HepG2 (cell line): ENCODE results near the gene PLIN5. TPM values are rescaled to one million over a fixed set of nuclear protein-coding genes. Genes with fewer than 3 reads are reported as not detected.

Source experiments
- ATAC-seq: fragments of 200-7000 bp; cut with Tn5 transposase; 3 replicates; pipeline ENCODE4 v1.9.1; 2020; ENCODE audit warnings: mild to moderate bottlenecking, moderate library complexity
- BruUV-seq: library from RNA; stranded (reverse); fragments of 400-500 nt; replicated peaks from 2 replicates; lab custom pipeline; 2021; lab: Mats Ljungman, UMichigan
- CTCF ChIA-PET: fragments of 300-600 bp; formaldehyde crosslinking; extraction: SDS; loops from one replicate; lab custom pipeline; 2021; ENCODE audit warnings: low total read pairs, inconsistent platforms, low intra/inter-chr PET ratio; lab: Yijun Ruan, JAX
- POLR2A ChIA-PET: fragments of 350-600 bp; sonication (Branson Sonifier 250); formaldehyde crosslinking; loops from one replicate; lab custom pipeline; 2020; ENCODE audit warnings: antibody characterized with exemption, inconsistent platforms; lab: Yijun Ruan, JAX
- DNase-seq: peaks from one replicate; pipeline ENCODE4 v3.0.0-alpha.2; 2015; ENCODE audit warnings: low spot score
- FAIRE-seq: peaks from 3 replicates; lab custom pipeline; 2011; peaks lifted over from hg19 to GRCh38; lab: Jason Lieb, UNC
- H2AFZ ChIP-seq: one replicate; pipeline ENCODE4 v1.6.1; 2011; ENCODE audit warnings: low read length, inconsistent platforms
- H3K27ac ChIP-seq: fragments of 300-600 bp; 3 replicates; pipeline ENCODE4 v1.8.0; 2011; ENCODE audit warnings: mixed run types, mild to moderate bottlenecking, mixed read lengths, low read length, inconsistent platforms; ENCODE audit not compliant: insufficient read depth; ENCODE audit errors: extremely low read length
- H3K27me3 ChIP-seq, 2 experiments: fragments of 200-600 bp in 1 of 2; 2 replicates in 1 of 2; 3 replicates in 1 of 2; pipeline versions ENCODE4 v1.6.0 to v1.8.0; 2011; ENCODE audit warnings: low read length in 2 of 2, mild to moderate bottlenecking in 2 of 2, moderate library complexity in 2 of 2, inconsistent platforms in 1 of 2; ENCODE audit not compliant: insufficient read depth in 2 of 2, control insufficient read depth in 1 of 2
- H3K36me3 ChIP-seq, 2 experiments: fragments of 200-600 bp in 1 of 2; replicated peaks in 1 of 2; 2 replicates in 1 of 2; 3 replicates in 1 of 2; pipeline versions ENCODE4 v1.5.1 to v1.8.0; 2011; ENCODE audit warnings: low read length in 2 of 2, inconsistent platforms in 1 of 2; ENCODE audit not compliant: insufficient read depth in 2 of 2, control insufficient read depth in 1 of 2
- H3K4me1 ChIP-seq: 2 replicates; pipeline ENCODE4 v1.5.1; 2012; ENCODE audit warnings: low read length, inconsistent platforms; ENCODE audit not compliant: insufficient read depth
- H3K4me2 ChIP-seq: 2 replicates; pipeline ENCODE4 v1.6.0; 2011; ENCODE audit warnings: low read depth, low read length, inconsistent platforms
- H3K4me3 ChIP-seq, 3 experiments: fragments of 200-600 bp in 1 of 3; sonication (generic), shearing (Covaris generic) in 1 of 3; replicated peaks in 1 of 3; 2 replicates each; pipeline ENCODE4 v1.5.1; 2011 to 2016; ENCODE audit warnings: low read length in 3 of 3, inconsistent platforms in 2 of 3, low read depth in 2 of 3, mild to moderate bottlenecking in 2 of 3, control low read depth in 1 of 3, mixed read lengths in 1 of 3; ENCODE audit not compliant: insufficient read depth in 1 of 3
- H3K79me2 ChIP-seq: one replicate; pipeline ENCODE4 v1.6.1; 2011; ENCODE audit warnings: low read length, inconsistent platforms; ENCODE audit not compliant: insufficient read depth
- H3K9ac ChIP-seq: 2 replicates; pipeline ENCODE4 v1.6.0; 2011; ENCODE audit warnings: mild to moderate bottlenecking, low read depth, low read length, inconsistent platforms; ENCODE audit not compliant: insufficient read depth
- H3K9me3 ChIP-seq: 2 replicates; pipeline ENCODE4 v1.5.1; 2012; ENCODE audit warnings: mild to moderate bottlenecking, low read length
- H4K20me1 ChIP-seq: 2 replicates; pipeline ENCODE4 v1.6.0; 2011; ENCODE audit warnings: inconsistent platforms, mild to moderate bottlenecking, low read length, moderate library complexity; ENCODE audit not compliant: insufficient read depth
- AGO2 ChIP-seq: fragments of 200-400 bp; formaldehyde crosslinking; optimal IDR thresholded peaks from 2 replicates; pipeline ENCODE3; 2017; ENCODE audit warnings: mild to moderate bottlenecking, low read depth, low read length, moderate library complexity
- ARID5B ChIP-seq: IDR thresholded peaks from 2 replicates; pipeline ENCODE4 v1.4.0; 2020; ENCODE audit warnings: mild to moderate bottlenecking, missing genetic modification reagents
- CREB1 ChIP-seq, 2 experiments: fragments of 450-650 bp in 1 of 2; IDR thresholded peaks; 2 replicates each; pipeline ENCODE4 v1.6.1; 2016 to 2017; ENCODE audit warnings: control low read depth in 1 of 2, mild to moderate bottlenecking in 1 of 2, missing compliant biosample characterization in 1 of 2, missing genetic modification characterization in 1 of 2
- FOXA3 ChIP-seq: IDR thresholded peaks from 2 replicates; pipeline ENCODE4 v1.6.1; 2016; ENCODE audit warnings: missing genetic modification reagents, missing compliant biosample characterization
- HNRNPL ChIP-seq: fragments of 200-400 bp; formaldehyde crosslinking; IDR thresholded peaks from 2 replicates; pipeline ENCODE4 v1.6.1; 2017; ENCODE audit warnings: mild to moderate bottlenecking, low read depth, low read length
- HOXA7 ChIP-seq: sonication (generic); formaldehyde crosslinking; IDR thresholded peaks from 2 replicates; pipeline ENCODE4 v1.8.1; 2022; ENCODE audit warnings: mild to moderate bottlenecking, missing genetic modification reagents, moderate library complexity
- MTA1 ChIP-seq: sonication (generic); formaldehyde crosslinking; IDR thresholded peaks from 2 replicates; pipeline ENCODE4 v1.4.0; 2020; ENCODE audit warnings: missing genetic modification reagents, mild to moderate bottlenecking, borderline replicate concordance
- MTF1 ChIP-seq: sonication (generic); formaldehyde crosslinking; IDR thresholded peaks from 2 replicates; pipeline ENCODE4 v1.5.0; 2020; ENCODE audit warnings: missing genetic modification reagents
- PAF1 ChIP-seq: IDR thresholded peaks from 2 replicates; pipeline ENCODE4 v1.6.1; 2016; ENCODE audit warnings: missing genetic modification reagents, missing compliant biosample characterization
- ZBTB33 ChIP-seq: sonication (generic); formaldehyde crosslinking; IDR thresholded peaks from 2 replicates; pipeline ENCODE4 v1.4.0; 2020; ENCODE audit warnings: missing genetic modification reagents
- ZNF547 ChIP-seq: sonication (generic); formaldehyde crosslinking; IDR thresholded peaks from 2 replicates; pipeline ENCODE4 v1.5.1; 2020; ENCODE audit warnings: mild to moderate bottlenecking, missing genetic modification reagents
- ZNF687 ChIP-seq: sonication (generic); formaldehyde crosslinking; IDR thresholded peaks from 2 replicates; pipeline ENCODE4 v1.5.1; 2020; ENCODE audit warnings: mild to moderate bottlenecking, missing genetic modification reagents, moderate library complexity
- WGBS: methylation state at CpG from one replicate; pipeline ENCODE4 v1.1.6; 2017; ENCODE audit warnings: low lambda C conversion rate; 5-methylcytosine and 5-hydroxymethylcytosine counted together
- in situ Hi-C: cut with HindIII; loops from 2 replicates; pipeline ENCODE4 v1.10.0; 2017; ENCODE audit warnings: low pct_unique_long_range_greater_than_20kb; ENCODE audit not compliant: extremely low pct_ligation_motif_present
- intact Hi-C: fragments of 100-400 bp; cut with micrococcal nuclease; formaldehyde crosslinking; loops from one replicate; pipeline ENCODE4 v1.10.0; 2022; ENCODE audit not compliant: unreplicated experiment
- polyA plus RNA-seq, 8 experiments: library from polyadenylated mRNA; depleted of rRNA in 3 of 8; stranded (reverse) in 7 of 8; unstranded in 1 of 8; fragments of >200 nt; fragmentation: Illumina TruSeq in 4 of 8; extraction: Trizol in 4 of 8; gene quantifications; 2 replicates each; pipeline versions ENCODE4 v1.2.1 to v1.2.3, GENCODE V29; 2011 to 2016; ENCODE audit warnings: low read depth in 4 of 8, missing spikeins in 1 of 8, mixed read lengths in 1 of 8; ENCODE audit not compliant: insufficient read depth in 1 of 8
- total RNA-seq, 5 experiments: library from RNA; depleted of rRNA; stranded (reverse); fragments of >200 nt; fragmentation: Illumina TruSeq; extraction: Trizol; gene quantifications; 2 replicates each; pipeline ENCODE4 v1.2.3, GENCODE V29; 2016; ENCODE audit warnings: low read depth in 1 of 5

PLIN5 gene
- total and polyA plus RNA-seq, 2 of the 13 experiments (the other 11 are each of a cell fraction or from before 2014, with no cell fraction given): 1.8 to 4.8 TPM

GRCh38 chr19:4542896-4543841 lies 8.1 kb upstream of the PLIN5 start:
- no peak for ATAC-seq
- Histone ChIP-seq H3K79me2 (peaks cover 5% of the 10 kb centered on the region), H3K9me3 (no peaks in the 10 kb centered on the region), H3K9ac (no peak overlapping the region), H4K20me1 (no peaks in the 10 kb centered on the region), H3K36me3 (peaks cover 6 to 9% of the 10 kb centered on the region in 2 experiments; a peak in 4 of 5 replicates), H3K27me3 (no peaks in the 10 kb centered on the region), H2AFZ (no peak overlapping the region), H3K4me1 (peaks cover 42% of the 10 kb centered on the region), H3K27ac (peak overlapping the region; percentile 38), H3K4me2 (no peak overlapping the region), H3K4me3 (no peak overlapping the region)
- TSS peak; percentile 41 for BruUV-seq
- in situ Hi-C loops: no loop called here
- peak; percentile 1; the same call in 1 of the 2 replicates for TF ChIP-seq ZNF687 (CRISPR knock-in tag)
- no peak for TF ChIP-seq CREB1 (IDR thresholded peaks at IDR 0.05)
- TF ChIP-seq CREB1 (CRISPR knock-in tag; IDR thresholded peaks at IDR 0.05): no peak
- TF ChIP-seq PAF1 (CRISPR knock-in tag): no peak
- TF ChIP-seq MTF1 (CRISPR knock-in tag): no peak
- TF ChIP-seq ARID5B (CRISPR knock-in tag): no peak
- TF ChIP-seq HOXA7: no peak
- peak; percentile 73; the same call in 1 of the 2 replicates for TF ChIP-seq HNRNPL
- TF ChIP-seq ZBTB33 (CRISPR knock-in tag): peak; percentile 77
- no peak for TF ChIP-seq FOXA3
- TF ChIP-seq ZNF547 (CRISPR knock-in tag): no peak
- TF ChIP-seq AGO2: peak; percentile 52
- no peak for TF ChIP-seq MTA1 (CRISPR knock-in tag)
- POLR2A ChIA-PET: no interaction called here
- intact Hi-C loops: no loop called here
- no peak for DNase-seq
- WGBS: 97% methylated on average over 63 of the region's 77 CpGs
- no peak for FAIRE-seq
- CTCF ChIA-PET: no interaction called here
